Activated B cell treated with CpG ODN at 0.5 μM for 24 hours (primary cell): Measurements from ENCODE around the gene RTP5. TPM values are rescaled to one million over a fixed set of nuclear protein-coding genes. Genes with fewer than 3 reads are reported as not detected.

Source experiments
- ATAC-seq: fragments of 200-7000 bp; cut with Tn5 transposase; one replicate; pipeline ENCODE4 v1.10.0; 2021; ENCODE audit warnings: low read depth, mild to moderate bottlenecking, moderate library complexity
- CTCF ChIA-PET: fragments of 350-600 bp; sonication (Branson Sonifier 250); formaldehyde crosslinking; loops from one replicate; lab custom pipeline; 2021; ENCODE audit warnings: antibody characterized with exemption; lab: Charles Lee
- POLR2A ChIA-PET: fragments of 350-600 bp; sonication (Branson Sonifier 250); formaldehyde crosslinking; loops from one replicate; lab custom pipeline; 2021; ENCODE audit warnings: antibody characterized with exemption; lab: Charles Lee
- DNase-seq: peaks from one replicate; pipeline ENCODE4 v3.0.0; 2022
- H3K27ac Mint-ChIP-seq: one replicate; pipeline ENCODE4 v1.8.0; 2020; ENCODE audit warnings: mixed read lengths
- H3K27me3 Mint-ChIP-seq: one replicate; pipeline ENCODE4 v1.8.0; 2021; ENCODE audit warnings: mixed read lengths
- H3K36me3 Mint-ChIP-seq: one replicate; pipeline ENCODE4 v1.8.0; 2021; ENCODE audit warnings: low read depth, mixed read lengths
- H3K4me1 Mint-ChIP-seq: one replicate; pipeline ENCODE4 v1.8.0; 2021; ENCODE audit warnings: mixed read lengths
- H3K4me3 Mint-ChIP-seq: one replicate; pipeline ENCODE4 v1.8.0; 2020; ENCODE audit warnings: mild to moderate bottlenecking, mixed read lengths
- H3K9me3 Mint-ChIP-seq: one replicate; pipeline ENCODE4 v1.8.0; 2020; ENCODE audit warnings: mixed read lengths
- intact Hi-C: fragments of 100-400 bp; cut with micrococcal nuclease; formaldehyde crosslinking; loops from one replicate; pipeline ENCODE4 v1.15.1; 2024
- total RNA-seq: library from RNA; stranded (reverse); gene quantifications from 2 replicates; pipeline ENCODE4 v1.2.3, GENCODE V29; 2022
- TF ChIP-seq, protein P1 (sequence below): fragments of 200-600 bp; IDR thresholded peaks from one replicate; pipeline ENCODE4 v1.8.0; 2022; ENCODE audit warnings: antibody characterized with exemption, mild to moderate bottlenecking

Gene RTP5
- total RNA-seq, 1 donor from 2014 or later, result not detected

DNA sequence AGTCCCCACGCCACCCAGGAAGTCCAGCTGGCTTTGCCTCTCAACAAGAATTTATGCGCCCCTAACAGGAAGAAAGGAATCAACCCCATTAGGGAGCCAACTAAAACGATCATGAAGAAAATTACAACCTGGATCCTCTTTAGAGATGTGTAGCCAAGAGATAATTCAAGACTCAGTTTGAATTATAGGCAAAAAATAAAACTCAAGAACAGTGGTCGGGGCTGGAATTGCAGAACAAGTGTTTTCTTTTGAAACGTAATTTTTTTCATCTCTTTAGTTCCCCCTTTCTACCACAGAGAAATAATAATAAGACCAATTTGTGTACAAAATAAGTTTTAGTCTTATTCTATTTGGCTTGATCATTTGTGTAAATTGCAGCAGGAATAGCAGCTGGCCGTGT lies 33.2 kb upstream of the RTP5 start:
- Mint-ChIP-seq H3K4me1 (no peaks in the 10 kb centered on the region), H3K9me3 (peaks cover 6% of the 10 kb centered on the region), H3K27me3 (peaks cover 15% of the 10 kb centered on the region), H3K36me3 (no peaks in the 10 kb centered on the region), H3K4me3 (no peak overlapping the region), H3K27ac (no peak overlapping the region)
- intact Hi-C loops, result no loop called here
- ChIA-PET POLR2A (no interaction called here), CTCF (no interaction called here)
- ATAC-seq, result no peak
- no peak for DNase-seq
- TF ChIP-seq, protein P1, sequence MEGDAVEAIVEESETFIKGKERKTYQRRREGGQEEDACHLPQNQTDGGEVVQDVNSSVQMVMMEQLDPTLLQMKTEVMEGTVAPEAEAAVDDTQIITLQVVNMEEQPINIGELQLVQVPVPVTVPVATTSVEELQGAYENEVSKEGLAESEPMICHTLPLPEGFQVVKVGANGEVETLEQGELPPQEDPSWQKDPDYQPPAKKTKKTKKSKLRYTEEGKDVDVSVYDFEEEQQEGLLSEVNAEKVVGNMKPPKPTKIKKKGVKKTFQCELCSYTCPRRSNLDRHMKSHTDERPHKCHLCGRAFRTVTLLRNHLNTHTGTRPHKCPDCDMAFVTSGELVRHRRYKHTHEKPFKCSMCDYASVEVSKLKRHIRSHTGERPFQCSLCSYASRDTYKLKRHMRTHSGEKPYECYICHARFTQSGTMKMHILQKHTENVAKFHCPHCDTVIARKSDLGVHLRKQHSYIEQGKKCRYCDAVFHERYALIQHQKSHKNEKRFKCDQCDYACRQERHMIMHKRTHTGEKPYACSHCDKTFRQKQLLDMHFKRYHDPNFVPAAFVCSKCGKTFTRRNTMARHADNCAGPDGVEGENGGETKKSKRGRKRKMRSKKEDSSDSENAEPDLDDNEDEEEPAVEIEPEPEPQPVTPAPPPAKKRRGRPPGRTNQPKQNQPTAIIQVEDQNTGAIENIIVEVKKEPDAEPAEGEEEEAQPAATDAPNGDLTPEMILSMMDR, result no peak

DNA sequence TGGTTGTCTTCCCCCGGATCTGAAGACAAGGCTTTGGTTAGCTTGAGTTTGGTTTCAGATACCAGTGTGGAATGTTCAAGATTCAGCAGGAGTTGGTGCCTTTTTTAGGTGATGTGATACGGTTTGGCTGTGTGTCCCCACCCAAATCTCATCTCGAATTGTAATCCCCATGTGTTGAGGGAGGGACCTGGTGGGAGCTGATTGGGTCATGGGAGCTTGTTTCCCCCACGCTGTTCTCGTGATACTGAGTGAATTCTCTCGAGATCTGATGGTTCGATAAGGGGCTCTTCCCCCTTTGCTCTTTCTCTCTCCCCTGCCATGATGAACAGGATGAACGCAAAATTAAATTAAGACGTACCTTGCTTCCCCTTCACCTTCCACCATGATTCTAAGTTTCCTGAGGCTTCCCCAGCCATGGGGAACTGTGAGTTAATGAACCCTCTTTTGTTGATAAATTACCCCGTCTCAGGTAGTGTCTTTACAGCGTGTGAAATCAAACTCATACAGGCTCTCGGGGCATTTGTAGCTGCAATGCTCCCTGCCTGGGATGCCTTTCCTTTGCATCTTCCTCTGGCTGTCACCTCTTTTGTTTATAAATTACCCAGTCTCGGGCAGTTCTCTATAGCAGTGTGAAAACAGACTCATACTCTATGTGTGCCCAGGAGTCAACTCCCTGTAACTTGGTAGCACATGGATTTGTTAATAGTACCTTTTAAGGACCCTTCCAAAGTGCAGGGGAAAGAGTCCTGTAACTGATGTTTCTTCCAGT lies 32.1 kb upstream of the RTP5 start:
- Mint-ChIP-seq H3K4me3 (no peak overlapping the region), H3K27me3 (peaks cover 12% of the 10 kb centered on the region), H3K27ac (no peak overlapping the region), H3K4me1 (peaks cover under 1% of the 10 kb centered on the region), H3K36me3 (no peaks in the 10 kb centered on the region), H3K9me3 (peaks cover 6% of the 10 kb centered on the region)
- CTCF ChIA-PET, result interaction anchor here (1.2 kb wide), 1 partner anchor 41 kb away, joined by 3 read pairs; no protein-coding TSS in a partner anchor
- TF ChIP-seq, protein P1, result no peak
- intact Hi-C loops, result no loop called here
- POLR2A ChIA-PET, result no interaction called here
- no peak for ATAC-seq
- no peak for DNase-seq

DNA sequence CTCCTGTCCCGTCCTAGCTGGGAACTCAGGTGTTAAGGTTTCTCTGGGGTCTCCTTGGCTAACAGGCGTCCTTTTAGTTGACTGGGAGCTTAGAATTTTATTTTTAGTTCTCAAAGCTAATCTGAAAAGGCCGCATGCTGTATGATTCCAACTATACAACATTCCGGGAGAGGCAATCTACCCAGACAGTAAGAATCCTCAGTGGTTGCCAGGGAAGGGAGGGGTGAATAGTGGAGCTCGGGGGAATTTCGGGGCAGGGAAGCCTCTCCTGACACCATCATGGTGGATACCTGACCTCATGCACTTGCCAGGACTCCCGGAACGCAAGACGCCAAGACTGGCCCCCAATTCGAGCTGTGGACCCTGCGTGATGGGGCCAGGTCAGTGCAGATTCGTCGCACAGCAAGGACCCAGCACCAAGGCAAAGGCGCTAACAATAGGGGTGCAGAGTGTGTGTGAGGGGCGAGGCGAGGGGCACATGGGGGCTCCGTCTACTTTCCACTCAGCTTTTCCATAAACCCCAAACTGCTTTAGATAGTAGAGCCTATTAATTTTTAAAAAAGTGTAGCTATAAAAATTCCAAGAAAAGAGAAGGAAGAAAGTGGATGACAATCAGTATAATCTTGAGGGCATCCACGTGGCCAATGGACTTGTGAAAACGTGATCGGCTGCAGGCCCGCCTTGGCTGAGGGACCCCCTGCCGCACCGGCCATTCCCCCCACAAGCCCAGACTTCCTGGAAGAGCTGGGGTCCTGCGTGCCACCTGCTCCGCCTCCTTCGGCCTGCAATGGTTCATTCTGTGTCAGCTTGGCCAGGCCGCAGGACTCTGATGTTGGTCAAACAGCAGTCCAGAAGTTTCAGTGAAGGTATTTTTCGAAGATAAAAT lies 28.1 kb upstream of the RTP5 start:
- POLR2A ChIA-PET, result interaction anchor here (0.6 to 1.1 kb wide), 2 partner anchors 25 to 230 kb away, joined by 3 to 9 read pairs; no protein-coding TSS in a partner anchor
- DNase-seq, result no peak
- H3K4me3 Mint-ChIP-seq, result peak overlapping the region; percentile 2

DNA sequence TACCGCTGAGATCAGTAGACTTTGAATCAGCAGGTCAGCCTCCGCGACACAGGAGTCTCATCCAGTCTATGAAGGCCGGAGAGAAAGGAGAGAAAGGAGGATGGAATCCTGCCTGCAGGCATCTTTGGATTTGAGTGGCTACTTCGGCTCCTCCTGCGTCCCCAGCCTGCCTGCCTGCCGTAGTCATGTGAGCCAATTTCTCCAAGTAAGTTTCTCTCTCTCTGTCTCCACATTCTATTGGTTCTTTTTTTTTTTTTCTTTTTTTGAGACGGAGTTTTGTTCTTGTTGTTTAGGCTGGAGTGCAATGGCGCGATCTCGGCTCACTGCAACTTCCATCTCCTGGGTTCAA lies 27.5 kb upstream of the RTP5 start:
- Mint-ChIP-seq H3K9me3 (no peaks in the 10 kb centered on the region), H3K4me3 (no peak overlapping the region), H3K27ac (no peak overlapping the region), H3K36me3 (no peaks in the 10 kb centered on the region), H3K27me3 (no peaks in the 10 kb centered on the region), H3K4me1 (peaks cover 30% of the 10 kb centered on the region)
- ChIA-PET CTCF (no interaction called here), POLR2A (interaction anchor here (1.1 kb wide), 1 partner anchor 25 kb away, joined by 3 read pairs; no protein-coding TSS in a partner anchor)
- no peak for ATAC-seq
- no peak for DNase-seq
- intact Hi-C loops, result loop anchor here (2.0 to 5.0 kb wide), 2 partner anchors 39 to 40 kb away; no protein-coding TSS in a partner anchor
- TF ChIP-seq, protein P1, result no peak

More for the DNA sequence above, 28.1 kb upstream of the RTP5 start:
- H3K4me1 Mint-ChIP-seq, result peaks cover 30% of the 10 kb centered on the region
- H3K36me3 Mint-ChIP-seq, result no peaks in the 10 kb centered on the region
- no peaks in the 10 kb centered on the region for H3K9me3 Mint-ChIP-seq
- ATAC-seq, result no peak
- TF ChIP-seq, protein P1, result no peak
- intact Hi-C loops, result loop anchor here (2.0 to 5.0 kb wide), 2 partner anchors 39 kb away; no protein-coding TSS in a partner anchor
- no peak overlapping the region for H3K27ac Mint-ChIP-seq
- CTCF ChIA-PET, result no interaction called here
- H3K27me3 Mint-ChIP-seq, result peaks cover 1% of the 10 kb centered on the region
